H9 (cell line): Measurements from ENCODE around the gene KSR1. TPM values are rescaled to one million over a fixed set of nuclear protein-coding genes. Genes with fewer than 3 reads are reported as not detected.

Source experiments
- DNase-seq: peaks from one replicate; pipeline ENCODE4 v3.0.0-alpha.2; 2017
- H2AFZ ChIP-seq: one replicate; pipeline ENCODE4 v1.6.1; 2013; ENCODE audit warnings: mild to moderate bottlenecking, low read length, control low read depth, moderate library complexity
- H2AK5ac ChIP-seq: 2 replicates; pipeline ENCODE4 v1.6.1; 2013; ENCODE audit warnings: low read length, control low read depth, mixed read lengths; ENCODE audit not compliant: insufficient read length
- H2BK120ac ChIP-seq: one replicate; pipeline ENCODE4 v1.6.1; 2013; ENCODE audit warnings: low read depth, mild to moderate bottlenecking, low read length, control low read depth, inconsistent platforms; ENCODE audit not compliant: poor library complexity, severe bottlenecking
- H2BK12ac ChIP-seq: 2 replicates; pipeline ENCODE4 v1.6.1; 2013; ENCODE audit warnings: low read length, control low read depth, mixed read lengths, low read depth; ENCODE audit not compliant: insufficient read length
- H2BK15ac ChIP-seq: 2 replicates; pipeline ENCODE4 v1.6.1; 2013; ENCODE audit warnings: low read depth, low read length, control low read depth
- H2BK20ac ChIP-seq: one replicate; pipeline ENCODE4 v1.6.1; 2013; ENCODE audit warnings: low read depth, mild to moderate bottlenecking, low read length, control low read depth, inconsistent platforms; ENCODE audit not compliant: poor library complexity, severe bottlenecking
- H2BK5ac ChIP-seq: 2 replicates; pipeline ENCODE4 v1.6.1; 2013; ENCODE audit warnings: low read length, control low read depth, mixed read lengths; ENCODE audit not compliant: insufficient read length
- H3K14ac ChIP-seq: 2 replicates; pipeline ENCODE4 v1.6.1; 2013; ENCODE audit warnings: low read length, control low read depth; ENCODE audit not compliant: insufficient read depth
- H3K18ac ChIP-seq: 2 replicates; pipeline ENCODE4 v1.6.1; 2013; ENCODE audit warnings: low read depth, mild to moderate bottlenecking, mixed read lengths, low read length, control low read depth; ENCODE audit not compliant: insufficient read length
- H3K23ac ChIP-seq: 2 replicates; pipeline ENCODE4 v1.6.1; 2013; ENCODE audit warnings: low read length, control low read depth, mixed read lengths, low read depth; ENCODE audit not compliant: insufficient read length
- H3K23me2 ChIP-seq: 2 replicates; pipeline ENCODE4 v1.6.1; 2013; ENCODE audit warnings: low read depth, mild to moderate bottlenecking, mixed read lengths, low read length, control low read depth; ENCODE audit not compliant: insufficient read length, poor library complexity, severe bottlenecking
- H3K27ac ChIP-seq: 2 replicates; pipeline ENCODE4 v1.5.1; 2013; ENCODE audit warnings: low read length, control low read depth, mixed read lengths, low read depth; ENCODE audit not compliant: insufficient read length
- H3K27me3 ChIP-seq: 2 replicates; pipeline ENCODE4 v1.6.1; 2013; ENCODE audit warnings: low read length, control low read depth, inconsistent platforms; ENCODE audit not compliant: insufficient read depth
- H3K4ac ChIP-seq: 2 replicates; pipeline ENCODE4 v1.6.1; 2013; ENCODE audit warnings: low read depth, mild to moderate bottlenecking, control low read depth, inconsistent platforms, low read length, moderate library complexity
- H3K4me1 ChIP-seq: 2 replicates; pipeline ENCODE4 v1.6.1; 2013; ENCODE audit warnings: low read length, control low read depth, inconsistent platforms; ENCODE audit not compliant: insufficient read depth
- H3K4me2 ChIP-seq: 2 replicates; pipeline ENCODE4 v1.6.1; 2013; ENCODE audit warnings: low read length, control low read depth, mixed read lengths; ENCODE audit not compliant: insufficient read length, insufficient read depth
- H3K56ac ChIP-seq: 2 replicates; pipeline ENCODE4 v1.6.1; 2013; ENCODE audit warnings: low read depth, mild to moderate bottlenecking, mixed read lengths, low read length, control low read depth; ENCODE audit not compliant: insufficient read length
- H3K79me1 ChIP-seq: 2 replicates; pipeline ENCODE4 v1.6.1; 2013; ENCODE audit warnings: low read depth, mild to moderate bottlenecking, moderate library complexity, low read length, control low read depth, inconsistent platforms; ENCODE audit not compliant: insufficient read depth, poor library complexity, severe bottlenecking
- H3K79me2 ChIP-seq: 2 replicates; pipeline ENCODE4 v1.6.1; 2013; ENCODE audit warnings: low read length, control low read depth, inconsistent platforms; ENCODE audit not compliant: insufficient read depth
- H3K9ac ChIP-seq: 2 replicates; pipeline ENCODE4 v1.6.1; 2013; ENCODE audit warnings: low read length, control low read depth, mixed read lengths; ENCODE audit not compliant: insufficient read length; ENCODE audit errors: extremely low read depth
- H3K9me3 ChIP-seq: one replicate; pipeline ENCODE4 v1.6.1; 2013; ENCODE audit warnings: low read depth, low read length, inconsistent platforms; ENCODE audit not compliant: control insufficient read depth
- H3T11ph ChIP-seq: one replicate; pipeline ENCODE4 v1.6.1; 2013; ENCODE audit warnings: mild to moderate bottlenecking, low read length, control low read depth, inconsistent platforms
- H4K20me1 ChIP-seq: one replicate; pipeline ENCODE4 v1.6.1; 2013; ENCODE audit not compliant: control insufficient read depth, insufficient read length, insufficient read depth
- H4K5ac ChIP-seq: 2 replicates; pipeline ENCODE4 v1.6.1; 2013; ENCODE audit warnings: low read depth, mild to moderate bottlenecking, mixed read lengths, low read length, control low read depth; ENCODE audit not compliant: insufficient read length
- H4K8ac ChIP-seq: replicated peaks from 2 replicates; pipeline ENCODE4 v1.6.1; 2013; ENCODE audit warnings: low read length, control low read depth, mixed read lengths, low read depth; ENCODE audit not compliant: insufficient read length
- H4K91ac ChIP-seq: 2 replicates; pipeline ENCODE4 v1.6.1; 2013; ENCODE audit warnings: low read depth, mild to moderate bottlenecking, moderate library complexity, mixed read lengths, low read length, control low read depth; ENCODE audit not compliant: insufficient read length
- H3K27ac Mint-ChIP-seq, 3 experiments: 2 replicates in 2 of 3; 3 replicates in 1 of 3; pipeline ENCODE4 v1.8.0; 2020 to 2021; ENCODE audit warnings: mixed read lengths in 3 of 3, mild to moderate bottlenecking in 1 of 3, moderate library complexity in 1 of 3
- H3K27me3 Mint-ChIP-seq: 2 replicates; pipeline ENCODE4 v1.8.0; 2021; ENCODE audit warnings: low read depth, mild to moderate bottlenecking, moderate library complexity, mixed read lengths
- H3K36me3 Mint-ChIP-seq, 3 experiments: 2 replicates in 2 of 3; 3 replicates in 1 of 3; pipeline ENCODE4 v1.8.0; 2020 to 2021; ENCODE audit warnings: low read depth in 3 of 3, mixed read lengths in 3 of 3; ENCODE audit not compliant: insufficient read depth in 1 of 3
- H3K4me1 Mint-ChIP-seq, 2 experiments: 2 replicates each; pipeline ENCODE4 v1.8.0; 2020; ENCODE audit warnings: mixed read lengths in 2 of 2
- H3K4me3 Mint-ChIP-seq, 2 experiments: 2 replicates in 1 of 2; 3 replicates in 1 of 2; pipeline ENCODE4 v1.8.0; 2020 to 2021; ENCODE audit warnings: mild to moderate bottlenecking in 2 of 2, mixed read lengths in 2 of 2, moderate library complexity in 1 of 2
- H3K9me3 Mint-ChIP-seq, 2 experiments: 2 replicates in 1 of 2; 3 replicates in 1 of 2; pipeline ENCODE4 v1.8.0; 2020; ENCODE audit warnings: mild to moderate bottlenecking in 2 of 2, mixed read lengths in 2 of 2, moderate library complexity in 1 of 2
- CTCF ChIP-seq: fragments of 200-600 bp; sonication (generic); conservative IDR thresholded peaks from 3 replicates; pipeline ENCODE4 v1.8.0; 2021; ENCODE audit warnings: antibody characterized with exemption, mild to moderate bottlenecking
- WGBS: extraction: QIAGEN DNeasy Blood & Tissue Kit; methylation state at CpG from one replicate; pipeline ENCODE4 v1.1.7; 2013; ENCODE audit warnings: missing lambda C conversion rate, low lambda C conversion rate, mixed read lengths; ENCODE audit not compliant: insufficient read length; ENCODE audit errors: extremely low coverage; 5-methylcytosine and 5-hydroxymethylcytosine counted together
- total RNA-seq: library from RNA; stranded (reverse); gene quantifications from 2 replicates; pipeline ENCODE4 v1.2.1, GENCODE V29; 2021

KSR1 gene
- total RNA-seq, 1 experiment from 2014 or later = 44.9 TPM

- Histone ChIP-seq H3K18ac (no peak overlapping the region), H2BK120ac (no peak overlapping the region), H2BK5ac (no peak overlapping the region), H3K79me2 (no peaks in the 10 kb centered on the region), H3K9ac (no peak overlapping the region), H3K56ac (no peak overlapping the region), H3K9me3 (no peaks in the 10 kb centered on the region), H3K23ac (no peak overlapping the region), H2BK20ac (no peak overlapping the region), H3K27me3 (no peaks in the 10 kb centered on the region), H3K4me2 (no peak overlapping the region), H4K5ac (no peak overlapping the region), H2BK12ac (no peak overlapping the region), H4K91ac (no peak overlapping the region), H3K27ac (no peak overlapping the region), H3K14ac (no peak overlapping the region), H2BK15ac (no peak overlapping the region), H2AFZ (no peak overlapping the region), H3K4ac (no peak overlapping the region), H3T11ph (no peak overlapping the region), H3K79me1 (no peaks in the 10 kb centered on the region), H3K4me1 (no peaks in the 10 kb centered on the region), H2AK5ac (no peak overlapping the region), H4K20me1 (no peaks in the 10 kb centered on the region), H4K8ac (no peak overlapping the region), H3K23me2 (no peaks in the 10 kb centered on the region)
- TF ChIP-seq CTCF = no peak
- DNase-seq = no peak
- Mint-ChIP-seq H3K36me3 (peaks cover 9 to 46% (median 22%) of the 10 kb centered on the region in 3 experiments; a peak in 6 of 7 replicates), H3K27ac (peak overlapping the region in 1 of 3 experiments; percentile 44; a peak in 1 of 7 replicates), H3K4me1 (peaks cover 0 to 4% of the 10 kb centered on the region in 2 experiments; a peak in 1 of 4 replicates), H3K27me3 (no peaks in the 10 kb centered on the region), H3K9me3 (no peaks in the 10 kb centered on the region), H3K4me3 (no peak overlapping the region)
- no CpG with 5 or more reads among the region's 10 CpGs for WGBS
These were observed 140.9 kb downstream of the KSR1 start for GRCh38 chr17:27597188-27597580.
